Activated naive CD4-positive, alpha-beta T cell treated with Interleukin-2 at 50 U/mL for 16 hours (primary cell): ENCODE results near the gene PLEKHO2.
A peak's percentile ranks its signal among the peaks of the same experiment; 100 is the strongest.

Source experiments
- DNase-seq: peaks from one replicate; pipeline ENCODE4 v3.0.0-alpha.2; 2020

Gene PLEKHO2

DNA sequence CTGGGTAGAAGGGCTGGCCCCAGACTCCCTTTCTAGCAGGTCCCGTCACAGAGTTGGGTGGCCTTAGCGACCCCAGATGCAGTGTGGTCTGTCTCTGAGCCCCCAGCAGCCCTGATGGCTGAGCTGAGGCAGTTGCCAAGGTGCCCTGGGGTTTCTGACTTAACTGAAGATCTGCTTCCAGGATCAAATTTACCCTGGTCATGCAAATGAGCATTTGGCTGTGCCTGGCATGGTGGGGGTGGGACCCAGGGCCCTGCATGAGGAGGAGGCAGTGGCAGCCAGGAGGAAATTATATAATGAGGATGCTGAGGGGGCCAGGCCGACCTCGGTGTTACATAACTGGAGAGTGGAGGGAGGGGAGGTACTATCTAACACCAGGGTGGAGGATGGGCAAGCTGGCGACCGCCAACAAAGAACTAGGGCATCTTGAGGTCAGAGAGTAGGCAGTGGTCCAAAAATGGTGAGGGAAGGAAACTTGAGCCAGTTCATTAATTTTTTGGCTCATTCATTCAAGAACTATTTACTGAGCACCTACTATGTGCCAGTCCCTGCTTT is 16.4 kb downstream of the PLEKHO2 start:
- no peak for DNase-seq

DNA sequence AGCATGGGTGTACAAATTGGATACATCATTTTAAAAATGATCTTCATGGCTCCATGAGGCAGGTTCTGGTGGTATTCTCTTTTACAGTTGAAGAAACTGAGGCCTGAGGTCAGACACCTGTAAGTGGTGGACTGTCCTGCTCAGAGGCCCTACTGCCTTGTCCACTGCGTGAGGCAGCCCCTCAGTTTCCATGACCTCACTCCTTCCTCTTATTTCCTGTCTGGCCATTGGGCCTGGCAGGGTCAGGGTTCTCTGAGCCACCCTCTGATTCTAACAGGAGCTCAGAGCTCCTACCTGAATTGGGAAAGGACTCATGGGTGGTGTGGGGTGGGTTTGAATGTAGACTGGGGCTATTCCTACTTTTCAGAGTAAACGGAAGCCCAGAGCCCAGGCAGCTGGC is 17.5 kb downstream of the PLEKHO2 start:
- no peak for DNase-seq

DNA sequence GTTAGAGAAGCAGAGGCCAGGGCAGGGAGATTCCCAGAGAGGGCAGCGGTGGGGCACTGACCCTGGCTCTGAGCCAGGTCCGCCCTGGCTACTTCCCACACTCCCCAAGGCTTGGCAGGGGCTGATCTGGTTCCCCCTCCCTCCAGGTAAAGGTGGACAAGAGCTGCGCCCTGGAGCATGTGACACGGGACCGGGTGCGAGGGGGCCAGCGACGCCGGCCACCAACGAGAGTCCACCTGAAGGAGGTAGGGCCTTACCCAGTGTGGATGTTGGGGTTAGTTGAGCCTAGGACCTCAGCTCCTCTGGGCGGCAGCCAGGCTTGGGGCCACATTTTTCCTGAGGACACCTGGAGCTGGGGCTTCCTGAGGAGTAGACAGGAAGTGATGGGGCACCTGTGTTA is 19.6 kb downstream of the PLEKHO2 start:
- DNase-seq: no peak

DNA sequence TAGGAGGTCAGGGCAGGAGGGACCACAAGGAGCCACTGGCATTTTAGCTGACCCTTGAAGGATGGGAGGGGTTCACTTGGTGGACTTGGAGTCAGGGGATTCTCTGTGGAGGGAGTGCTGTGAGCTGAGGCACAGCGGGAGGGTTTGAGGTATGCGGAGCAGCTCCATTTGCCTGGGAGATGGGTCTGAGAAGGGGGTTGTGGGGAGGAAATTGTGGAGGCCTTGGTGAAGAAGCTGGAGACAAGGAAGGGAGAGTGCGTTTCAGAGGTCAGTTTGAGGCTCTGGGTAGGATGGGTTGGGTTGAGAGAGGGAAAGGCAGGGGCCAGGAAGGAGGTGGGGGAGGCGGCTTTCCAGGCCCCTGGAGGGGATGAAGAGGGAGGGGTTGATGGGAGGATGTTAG is 20.2 kb downstream of the PLEKHO2 start:
- DNase-seq: no peak

DNA sequence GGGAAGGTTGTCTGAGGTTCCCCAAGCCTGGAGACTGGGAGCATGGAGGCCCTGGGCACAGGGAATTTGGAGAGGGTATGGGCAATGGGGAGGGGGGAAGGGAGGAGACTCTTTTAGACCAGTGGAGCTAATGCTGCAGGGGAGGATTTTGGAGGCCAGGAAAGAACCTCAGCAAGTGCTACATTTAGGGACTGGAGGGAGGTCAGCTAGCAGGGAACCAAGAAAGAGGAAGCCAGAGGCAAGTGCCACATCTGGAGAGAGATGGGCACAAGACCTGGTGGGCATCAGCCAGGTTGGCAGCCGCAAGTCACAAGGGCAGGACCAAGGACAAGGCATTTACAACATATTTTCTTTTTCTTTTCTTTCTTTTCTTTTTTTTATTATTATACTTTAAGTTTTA is 20.7 kb downstream of the PLEKHO2 start:
- no peak for DNase-seq

DNA sequence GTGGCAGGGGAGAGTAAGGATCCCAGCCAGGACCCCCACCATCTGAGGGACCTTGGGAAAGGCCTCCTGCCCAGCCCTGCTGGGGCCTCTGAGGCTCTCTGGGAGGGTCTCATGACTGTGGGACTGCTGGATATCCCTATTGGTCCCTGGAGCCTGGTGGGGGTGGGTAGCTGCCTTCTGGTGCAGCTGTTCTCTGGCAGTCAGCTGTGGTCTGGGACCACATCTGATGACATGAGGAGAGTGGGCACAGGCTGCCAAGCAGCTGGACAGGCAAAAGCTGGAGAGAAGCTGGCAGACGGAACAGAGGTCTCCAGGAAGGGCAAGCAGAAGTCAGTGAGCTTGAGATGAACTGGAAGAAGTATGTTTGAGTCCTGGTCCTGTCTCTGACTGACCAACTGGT is 22.4 kb downstream of the PLEKHO2 start:
- DNase-seq: no peak

DNA sequence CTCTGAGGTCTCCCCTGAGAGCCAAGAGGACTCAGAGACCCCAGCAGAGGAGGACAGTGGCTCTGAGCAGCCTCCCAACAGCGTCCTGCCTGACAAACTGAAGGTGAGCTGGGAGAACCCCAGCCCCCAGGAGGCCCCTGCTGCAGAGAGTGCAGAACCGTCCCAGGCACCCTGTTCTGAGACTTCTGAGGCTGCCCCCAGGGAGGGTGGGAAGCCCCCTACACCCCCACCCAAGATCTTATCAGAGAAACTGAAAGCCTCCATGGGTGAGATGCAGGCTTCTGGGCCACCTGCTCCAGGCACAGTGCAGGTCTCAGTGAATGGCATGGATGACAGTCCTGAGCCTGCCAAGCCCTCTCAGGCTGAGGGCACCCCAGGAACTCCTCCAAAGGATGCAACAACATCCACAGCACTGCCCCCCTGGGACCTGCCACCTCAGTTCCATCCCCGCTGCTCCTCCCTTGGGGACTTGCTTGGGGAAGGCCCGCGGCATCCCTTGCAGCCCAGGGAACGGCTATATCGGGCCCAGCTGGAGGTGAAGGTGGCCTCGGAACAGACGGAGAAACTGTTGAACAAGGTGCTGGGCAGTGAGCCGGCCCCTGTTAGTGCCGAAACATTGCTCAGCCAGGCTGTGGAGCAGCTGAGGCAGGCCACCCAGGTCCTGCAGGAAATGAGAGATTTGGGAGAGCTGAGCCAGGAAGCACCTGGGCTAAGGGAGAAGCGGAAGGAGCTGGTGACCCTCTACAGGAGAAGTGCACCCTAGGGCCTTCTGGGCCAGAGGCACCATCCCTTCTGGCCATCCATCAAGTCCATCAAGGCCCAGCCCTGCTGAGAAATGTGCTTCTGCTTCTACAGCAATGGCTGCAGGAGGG is 23.6 kb downstream of the PLEKHO2 start:
- DNase-seq: no peak

DNA sequence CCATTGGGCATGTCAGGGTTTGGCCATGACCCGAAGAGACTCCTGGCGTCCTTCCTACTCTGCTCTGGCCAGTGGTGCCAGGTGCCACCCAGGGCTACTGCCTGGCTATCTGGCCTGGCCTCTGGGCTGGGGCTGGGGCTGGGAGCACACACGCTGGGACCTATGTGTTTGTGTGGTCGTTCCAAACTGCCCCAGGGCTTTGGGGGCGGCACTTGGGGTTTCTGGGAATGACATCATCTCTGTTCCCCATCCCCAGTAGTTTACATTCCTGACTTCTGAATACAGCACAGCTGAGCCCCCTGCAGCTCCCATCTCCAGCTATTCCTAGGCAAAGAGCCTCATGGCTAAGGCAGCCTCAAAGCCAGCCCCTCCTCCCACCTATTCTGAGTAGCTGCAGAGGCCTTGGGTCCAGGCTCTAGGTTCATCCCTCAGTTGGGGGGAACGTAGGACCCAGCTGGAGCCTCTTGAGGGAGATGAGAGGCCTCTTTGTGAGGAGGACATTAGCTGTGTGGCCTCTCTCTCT is 24.3 kb downstream of the PLEKHO2 start:
- no peak for DNase-seq

DNA sequence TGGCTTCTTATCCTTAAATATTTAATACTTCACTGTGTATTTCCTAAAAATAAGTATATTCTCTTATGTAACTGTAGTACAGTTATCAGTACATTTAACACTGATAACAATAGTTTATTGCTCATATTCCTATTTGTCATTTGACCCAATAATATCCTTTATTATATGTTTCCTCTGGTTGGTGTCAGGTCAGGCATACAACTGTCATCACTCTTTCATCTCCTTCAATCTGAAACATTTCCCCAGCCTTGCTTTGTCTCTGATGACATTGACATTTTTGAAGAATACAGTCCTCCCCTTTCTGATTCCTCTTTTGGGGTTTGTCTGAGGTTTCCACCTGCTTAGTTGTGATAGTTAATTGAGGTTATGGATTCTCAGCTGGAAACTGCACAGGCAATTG is 27.8 kb downstream of the PLEKHO2 start:
- DNase-seq: no peak

DNA sequence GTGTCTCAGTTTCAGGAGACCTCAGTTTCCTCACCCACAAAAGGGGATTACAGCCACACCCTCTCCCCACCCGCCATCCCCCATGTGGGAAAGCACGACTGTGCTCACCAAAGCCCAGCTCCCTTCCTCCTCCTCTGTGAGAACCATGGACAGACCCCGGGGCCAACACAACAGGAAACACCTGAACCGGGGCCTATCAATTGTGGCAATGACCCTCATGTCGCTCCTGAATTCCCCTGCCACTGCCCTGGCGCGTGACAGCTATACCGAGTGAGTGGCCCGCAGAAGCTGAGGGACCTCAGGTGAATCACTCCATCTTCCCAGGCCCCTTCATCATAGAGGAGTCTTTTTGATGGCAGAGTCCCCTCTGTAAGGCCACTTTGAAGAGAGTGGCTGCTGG is 28.6 kb downstream of the PLEKHO2 start:
- DNase-seq: no peak

DNA sequence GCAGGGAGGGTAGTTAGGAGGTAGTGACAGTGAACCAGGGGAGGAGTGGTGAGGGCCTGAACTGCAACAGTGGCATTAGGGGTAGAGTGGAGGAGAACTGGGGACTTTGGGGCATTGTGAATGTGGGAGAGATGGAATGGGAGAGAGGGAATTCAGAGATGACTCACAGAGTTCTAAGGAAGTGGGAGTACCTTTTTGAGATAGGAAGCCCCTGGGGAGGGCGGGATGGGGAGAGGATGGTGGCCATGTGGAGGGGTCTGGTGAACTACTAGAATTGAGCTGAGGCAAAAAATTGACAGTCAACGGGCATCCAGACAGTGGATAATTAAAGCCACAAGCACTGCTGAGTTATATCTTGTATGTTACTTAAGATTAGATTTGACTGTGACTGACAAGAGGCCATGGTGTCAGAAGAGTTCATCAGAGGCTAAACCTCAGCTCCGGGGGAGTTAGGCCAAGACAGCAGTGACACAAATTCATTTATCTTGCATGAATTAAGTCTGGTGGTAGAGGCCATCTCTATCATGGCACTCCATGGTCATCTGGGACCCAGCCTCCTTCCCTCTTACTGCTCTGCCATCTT is 34.0 kb downstream of the PLEKHO2 start:
- no peak for DNase-seq

DNA sequence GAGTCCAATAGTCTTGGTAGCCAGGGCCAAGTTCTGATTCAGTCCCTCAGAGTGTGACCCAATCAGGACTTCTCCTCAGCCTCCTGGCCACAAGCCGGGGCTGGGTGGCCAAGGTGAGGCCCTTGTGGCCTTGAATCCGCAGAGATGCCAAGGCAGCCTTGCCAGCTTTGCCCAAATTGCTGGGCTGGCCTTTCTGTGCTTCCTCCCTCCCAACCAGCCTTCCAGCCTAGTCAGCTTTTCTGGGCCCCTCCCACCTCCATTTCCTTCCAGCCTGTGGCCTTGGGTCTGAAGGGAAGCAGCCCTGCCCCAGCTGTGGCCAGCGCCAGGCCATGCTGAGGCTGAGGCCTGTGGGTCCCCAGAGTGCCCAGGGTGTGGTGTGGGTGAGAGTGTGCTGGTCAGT is 35.7 kb downstream of the PLEKHO2 start:
- DNase-seq: no peak

DNA sequence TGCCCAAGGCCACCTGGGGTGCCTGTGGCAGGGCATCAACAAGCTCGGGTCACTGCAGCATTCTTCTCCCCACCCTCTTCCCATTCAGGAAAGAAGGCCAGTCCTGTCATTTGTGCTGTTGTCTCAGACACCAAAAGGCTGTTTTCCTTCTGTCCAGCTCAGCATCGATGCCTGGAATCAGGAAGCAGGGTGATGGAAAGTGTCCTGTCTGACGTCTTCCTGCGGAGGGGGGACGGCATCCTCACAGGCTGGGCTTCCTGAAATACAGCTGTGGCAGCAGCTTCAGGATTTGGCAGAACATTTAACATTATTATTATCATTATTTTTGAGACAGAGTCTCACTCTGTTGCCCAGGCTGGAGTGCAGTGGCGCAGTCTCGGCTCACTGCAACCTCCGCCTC is 37.0 kb downstream of the PLEKHO2 start:
- no peak for DNase-seq

DNA sequence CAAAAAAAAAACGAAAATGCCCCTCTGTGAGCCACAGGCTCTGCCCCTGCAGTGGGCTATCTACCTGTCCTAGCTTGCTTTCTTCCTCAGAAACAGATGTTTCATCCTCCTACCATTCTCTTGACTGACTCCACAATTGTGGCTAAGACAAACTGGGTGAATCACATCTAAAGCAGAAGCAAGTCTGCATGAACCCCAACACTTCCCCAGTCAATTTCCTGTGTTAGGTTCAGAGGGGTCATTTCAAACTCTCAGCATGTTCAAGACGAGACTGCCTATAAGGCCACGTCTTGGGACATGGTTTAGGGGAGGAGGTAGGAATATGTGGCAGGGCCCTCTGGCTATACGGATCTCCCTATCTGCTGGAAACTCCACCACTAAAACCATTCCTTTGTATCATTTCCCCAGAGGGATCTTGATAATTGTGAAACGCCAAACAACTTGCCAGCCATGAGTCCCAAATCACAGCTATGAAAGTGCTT is 41.4 kb downstream of the PLEKHO2 start:
- peak; percentile 21 for DNase-seq

DNA sequence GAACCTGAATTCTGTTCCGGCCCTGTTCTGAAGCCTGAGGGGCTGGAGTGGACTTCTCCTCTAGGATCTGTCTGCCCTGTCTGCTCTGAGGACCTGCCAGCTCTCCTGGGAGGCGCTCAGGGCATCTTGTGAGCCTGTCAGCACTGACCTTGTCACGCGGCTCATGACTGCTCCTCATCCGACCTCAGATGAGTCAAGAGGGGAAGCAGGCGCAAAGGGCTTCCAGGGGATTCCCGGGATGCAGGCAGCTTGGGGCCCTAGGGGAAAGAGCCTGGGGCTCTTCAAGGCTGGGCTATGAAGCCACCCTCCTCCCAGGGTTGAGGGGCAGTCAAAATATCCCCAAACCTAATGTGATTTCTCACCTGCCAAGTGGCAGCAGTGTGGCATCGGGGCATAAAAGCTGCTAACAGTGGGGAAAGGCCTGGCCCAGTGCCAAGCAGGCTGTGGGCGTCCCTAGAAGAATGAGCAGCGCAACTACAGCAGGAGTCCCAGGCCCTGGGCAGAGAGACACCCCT is 42.3 kb downstream of the PLEKHO2 start:
- DNase-seq: peak; percentile 82

DNA sequence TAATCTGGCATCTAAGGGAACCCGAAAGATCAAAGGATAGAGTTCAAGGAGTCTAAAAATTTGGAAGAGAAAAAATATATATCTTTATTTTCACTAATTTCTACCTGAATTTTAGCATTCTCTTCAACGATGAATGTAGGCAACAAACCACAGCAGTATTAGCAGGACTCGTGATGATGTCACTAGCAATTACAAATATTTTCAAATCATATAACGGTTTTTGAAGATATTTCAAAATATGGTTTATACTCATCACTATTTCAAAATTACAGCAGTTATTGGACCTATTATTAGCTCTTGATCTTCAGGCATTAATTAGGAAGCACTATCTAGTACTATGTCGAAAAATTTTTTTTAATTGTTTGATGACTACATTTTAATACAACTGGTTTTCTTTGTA is 43.0 kb downstream of the PLEKHO2 start:
- no peak for DNase-seq

DNA sequence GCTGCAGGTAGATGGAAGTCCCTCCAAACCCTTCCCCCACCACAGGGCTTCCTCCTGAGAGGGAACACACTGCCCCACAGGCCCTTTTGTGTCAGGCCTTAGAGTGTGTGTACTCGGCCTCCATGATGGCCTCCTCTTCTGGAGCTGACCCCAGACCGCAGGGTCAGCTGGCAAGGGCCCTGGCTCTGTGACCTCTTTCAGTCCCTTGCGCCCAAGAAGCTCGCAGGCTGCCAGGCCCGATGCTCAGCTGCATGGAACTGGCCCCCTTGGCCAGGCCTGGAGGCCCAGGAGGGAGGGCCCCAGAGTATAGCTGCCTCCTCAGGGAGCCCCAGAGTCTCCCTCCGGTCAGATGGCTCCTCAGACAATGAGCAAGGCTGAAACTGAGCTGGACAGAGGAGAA is 46.6 kb downstream of the PLEKHO2 start:
- DNase-seq: no peak

DNA sequence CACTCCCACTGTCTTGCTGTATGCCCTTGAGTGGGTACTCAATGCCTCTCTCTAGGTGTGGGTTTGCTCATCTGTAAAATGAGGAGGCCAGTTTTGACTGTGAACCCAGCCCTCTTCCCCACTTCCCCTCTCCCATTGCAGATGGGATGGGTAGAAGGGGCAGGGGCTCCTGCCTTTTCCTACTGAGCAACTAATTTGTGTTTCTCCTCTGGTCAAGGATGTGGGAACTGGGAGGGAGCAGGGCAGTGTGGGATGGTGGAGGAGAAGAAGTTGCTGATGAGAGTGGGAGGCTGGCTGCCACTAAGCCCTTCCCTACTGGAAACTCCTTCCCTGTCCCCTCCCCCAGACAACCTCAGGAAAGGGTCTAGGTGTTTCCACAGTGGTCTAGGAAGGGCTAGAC is 49.8 kb downstream of the PLEKHO2 start:
- DNase-seq: no peak

DNA sequence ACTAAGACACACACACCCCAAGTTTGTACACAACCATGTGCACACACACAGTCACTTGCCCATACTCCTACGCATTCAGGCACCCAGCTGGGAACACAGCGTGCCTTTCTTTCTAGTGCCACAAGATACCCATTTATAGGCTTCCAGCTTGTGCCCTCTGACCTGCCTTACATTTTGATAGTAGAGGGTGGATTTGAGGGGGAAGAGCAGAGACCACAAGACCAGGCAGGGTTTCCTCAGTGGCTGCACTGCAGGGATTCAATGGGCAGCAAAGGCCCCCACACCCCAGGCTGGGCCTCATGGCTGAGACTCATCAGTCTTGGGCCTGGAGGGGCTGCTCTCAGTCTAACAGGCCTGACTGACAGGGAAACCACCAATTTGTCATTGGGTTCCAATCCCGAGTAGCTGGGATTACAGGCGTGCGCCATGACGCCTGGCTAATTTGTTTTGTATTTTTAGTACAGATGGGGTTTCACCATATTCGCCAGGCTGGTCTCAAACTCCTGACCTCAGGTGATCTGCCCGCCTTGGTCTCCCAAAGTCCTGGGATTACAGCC is 51.2 kb downstream of the PLEKHO2 start:
- DNase-seq: peak; percentile 44

DNA sequence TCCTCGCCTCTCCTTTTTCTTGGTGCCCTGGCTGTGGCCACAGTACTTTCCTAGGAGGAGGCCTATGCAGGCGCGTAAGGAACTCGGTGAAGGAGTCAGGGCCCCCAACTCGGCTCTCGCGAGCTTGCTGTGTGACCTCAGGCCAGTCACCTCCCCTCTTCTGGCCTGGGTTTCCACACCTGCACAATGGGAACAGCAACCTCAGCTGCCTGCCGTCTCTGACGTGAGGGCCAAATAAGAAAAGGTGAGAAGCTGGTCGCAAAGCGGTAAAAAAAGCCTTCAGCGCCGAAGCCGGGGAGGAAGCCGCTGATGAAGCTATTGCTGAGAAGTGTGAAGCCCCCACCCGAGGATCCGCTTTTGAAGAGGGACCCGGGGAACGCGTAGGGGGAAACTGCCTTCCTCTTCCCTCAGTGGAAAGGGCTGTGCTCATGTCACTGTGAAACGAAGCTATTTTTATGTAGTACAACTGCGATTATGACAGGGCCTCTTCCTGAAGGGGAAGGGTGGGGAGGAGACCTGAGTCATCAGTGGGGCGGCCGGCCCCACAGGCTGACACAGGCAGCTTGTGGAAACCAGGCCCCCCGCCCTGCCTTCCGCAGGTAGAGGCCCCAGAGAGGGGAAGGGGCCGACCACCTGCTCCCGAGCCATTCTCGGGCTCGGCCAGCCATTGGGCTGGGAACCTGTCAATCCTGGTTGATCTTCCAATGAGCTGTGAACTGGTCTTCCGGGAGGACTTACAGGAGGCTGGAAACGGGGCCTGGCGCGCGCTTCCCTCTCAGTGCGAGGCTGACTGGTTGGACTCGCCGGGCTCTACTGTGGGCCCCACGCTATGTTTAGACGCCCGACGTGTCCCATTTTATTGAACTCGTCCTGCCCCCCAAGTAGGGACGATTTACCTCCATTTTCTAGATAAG is 52.0 kb downstream of the PLEKHO2 start:
- peak; percentile 97 for DNase-seq

DNA sequence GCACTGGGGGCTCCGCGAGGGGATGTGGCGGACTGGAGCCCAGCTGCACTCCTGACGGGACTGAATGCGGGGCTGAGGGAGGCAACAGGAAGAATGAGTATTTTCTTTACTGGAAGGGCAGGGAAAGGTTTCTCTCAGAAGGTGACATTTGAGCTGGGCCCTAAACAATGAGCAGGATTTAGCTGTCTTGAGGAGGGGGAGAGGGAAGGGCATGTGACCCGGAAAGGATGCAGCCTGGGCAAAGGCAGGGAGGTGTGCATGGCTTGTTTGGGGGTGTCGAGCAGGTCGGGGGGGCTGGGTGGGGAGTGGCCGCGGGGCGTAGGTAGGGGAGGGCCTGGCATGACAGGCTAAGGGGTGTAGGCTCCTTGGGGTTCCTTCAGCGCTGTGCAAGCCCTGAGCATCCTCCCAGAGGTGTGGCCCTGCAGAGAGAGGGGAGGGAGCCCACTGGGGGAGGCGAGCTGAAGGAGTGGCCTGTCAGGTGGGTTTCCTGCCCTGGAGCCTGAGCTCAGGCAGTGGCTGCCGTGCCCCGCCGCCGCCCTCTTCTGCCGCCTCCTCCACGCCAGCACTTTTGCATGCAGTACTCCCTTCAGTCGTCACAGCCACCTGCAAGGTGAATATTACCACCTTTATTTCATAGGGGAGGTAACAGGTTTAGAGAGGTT is 52.8 kb downstream of the PLEKHO2 start:
- peak; percentile 73 for DNase-seq
